Colonic mucosa (tissue), 4 donors: ENCODE measurements around the gene SLC25A48. TPM values are rescaled to one million over a fixed set of nuclear protein-coding genes. Genes with fewer than 3 reads are reported as not detected.
A peak's percentile ranks its signal among the peaks of the same experiment; 100 is the strongest.

ENCODE experiments used
- DNase-seq: peaks from one replicate; pipeline ENCODE4 v3.0.0-alpha.2; 2020
- H3K27ac ChIP-seq: fragments of 200-600 bp; one replicate; pipeline ENCODE4 v1.8.0; 2021
- H3K27me3 ChIP-seq: fragments of 200-600 bp; one replicate; pipeline ENCODE4 v1.8.0; 2021
- H3K36me3 ChIP-seq: fragments of 200-600 bp; one replicate; pipeline ENCODE4 v1.8.0; 2021
- H3K4me1 ChIP-seq: fragments of 200-600 bp; one replicate; pipeline ENCODE4 v1.8.0; 2021; ENCODE audit warnings: mild to moderate bottlenecking
- H3K4me3 ChIP-seq: fragments of 200-600 bp; one replicate; pipeline ENCODE4 v1.8.0; 2021
- H3K9ac ChIP-seq, 2 donors: one replicate each; pipeline ENCODE4 v1.7.0; 2013; ENCODE audit warnings: control low read depth in 2 of 2, low read depth in 2 of 2, low read length in 2 of 2
- H3K9me3 ChIP-seq: fragments of 200-600 bp; one replicate; pipeline ENCODE4 v1.8.0; 2021
- intact Hi-C: fragments of 100-400 bp; cut with DNase I; formaldehyde crosslinking; loops from one replicate; pipeline ENCODE4 v1.14.1; 2022
- total RNA-seq, 2 donors: library from RNA; stranded (reverse); fragmentation: NEBNext Ultra II Directional in 1 of 2; extraction: Animal tissue kit (Norgen Biotek cat#: 25700) in 1 of 2; gene quantifications; one replicate each; pipeline ENCODE4 v1.2.1, GENCODE V29; 2021
- TF ChIP-seq, protein P1 (sequence below): fragments of 200-600 bp; IDR thresholded peaks from one replicate; pipeline ENCODE4 v1.8.0; 2022; ENCODE audit warnings: antibody characterized with exemption, mild to moderate bottlenecking
- donor health status: healthy.
- donor health status: DM: no; HTN: no; CAD: no.
- donor health status: DM: no; HTN: no; CAD: no.

Gene SLC25A48
- total RNA-seq, 2 donors from 2014 or later, result 4.1 to 6.0 TPM

DNA sequence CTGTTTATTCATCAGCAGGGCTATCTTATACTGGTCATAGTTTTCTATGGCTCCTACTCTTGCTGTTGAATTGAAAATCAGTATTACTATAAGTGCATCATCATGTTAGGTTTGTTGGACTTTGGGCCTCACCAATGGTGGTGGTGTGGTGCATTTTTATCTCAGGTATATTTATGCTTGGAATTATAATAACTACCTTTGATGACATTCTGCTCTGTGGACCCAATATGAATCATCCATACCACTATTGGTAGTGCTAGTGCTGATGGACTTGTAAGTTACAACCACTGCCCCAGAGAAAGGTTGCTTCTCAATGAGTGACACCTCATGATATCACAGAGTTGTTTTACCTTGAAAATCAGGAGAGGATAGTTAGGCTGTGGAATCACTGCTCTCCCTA, 33.1 kb downstream of the SLC25A48 start:
- Histone ChIP-seq H3K36me3 (no peaks in the 10 kb centered on the region), H3K4me1 (peaks cover 5% of the 10 kb centered on the region), H3K27me3 (no peaks in the 10 kb centered on the region), H3K9ac (no peak overlapping the region), H3K9me3 (no peaks in the 10 kb centered on the region), H3K4me3 (no peak overlapping the region), H3K27ac (peak overlapping the region; percentile 81)
- no peak for DNase-seq
- TF ChIP-seq, protein P1, sequence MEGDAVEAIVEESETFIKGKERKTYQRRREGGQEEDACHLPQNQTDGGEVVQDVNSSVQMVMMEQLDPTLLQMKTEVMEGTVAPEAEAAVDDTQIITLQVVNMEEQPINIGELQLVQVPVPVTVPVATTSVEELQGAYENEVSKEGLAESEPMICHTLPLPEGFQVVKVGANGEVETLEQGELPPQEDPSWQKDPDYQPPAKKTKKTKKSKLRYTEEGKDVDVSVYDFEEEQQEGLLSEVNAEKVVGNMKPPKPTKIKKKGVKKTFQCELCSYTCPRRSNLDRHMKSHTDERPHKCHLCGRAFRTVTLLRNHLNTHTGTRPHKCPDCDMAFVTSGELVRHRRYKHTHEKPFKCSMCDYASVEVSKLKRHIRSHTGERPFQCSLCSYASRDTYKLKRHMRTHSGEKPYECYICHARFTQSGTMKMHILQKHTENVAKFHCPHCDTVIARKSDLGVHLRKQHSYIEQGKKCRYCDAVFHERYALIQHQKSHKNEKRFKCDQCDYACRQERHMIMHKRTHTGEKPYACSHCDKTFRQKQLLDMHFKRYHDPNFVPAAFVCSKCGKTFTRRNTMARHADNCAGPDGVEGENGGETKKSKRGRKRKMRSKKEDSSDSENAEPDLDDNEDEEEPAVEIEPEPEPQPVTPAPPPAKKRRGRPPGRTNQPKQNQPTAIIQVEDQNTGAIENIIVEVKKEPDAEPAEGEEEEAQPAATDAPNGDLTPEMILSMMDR, result no peak
- intact Hi-C loops, result no loop called here

DNA sequence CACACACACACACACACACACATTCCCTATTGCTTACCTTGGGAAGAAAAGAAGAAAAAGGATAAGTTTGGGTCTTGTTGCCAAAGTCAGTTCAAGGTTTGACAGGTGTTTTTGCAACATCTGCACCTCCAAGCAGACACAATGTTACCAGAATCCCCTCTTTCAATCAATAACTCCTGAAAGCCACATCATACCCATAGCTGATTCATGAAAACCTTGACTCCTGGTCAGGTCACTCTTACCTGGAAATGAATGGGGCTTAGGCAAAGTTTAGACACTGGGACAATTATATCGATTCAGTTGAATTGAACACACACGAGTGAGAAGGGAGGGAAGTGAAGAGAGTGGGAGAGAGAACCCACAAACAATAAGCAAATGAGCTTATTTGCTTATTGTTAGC, 34.2 kb downstream of the SLC25A48 start:
- intact Hi-C loops, result no loop called here
- TF ChIP-seq, protein P1, result no peak
- no peaks in the 10 kb centered on the region for H3K9me3 ChIP-seq
- no peak overlapping the region for H3K9ac ChIP-seq
- no peaks in the 10 kb centered on the region for H3K36me3 ChIP-seq
- DNase-seq, result no peak
- peak overlapping the region; percentile 81 for H3K27ac ChIP-seq
- H3K27me3 ChIP-seq, result no peaks in the 10 kb centered on the region
- H3K4me3 ChIP-seq, result no peak overlapping the region
- H3K4me1 ChIP-seq, result peaks cover 5% of the 10 kb centered on the region

DNA sequence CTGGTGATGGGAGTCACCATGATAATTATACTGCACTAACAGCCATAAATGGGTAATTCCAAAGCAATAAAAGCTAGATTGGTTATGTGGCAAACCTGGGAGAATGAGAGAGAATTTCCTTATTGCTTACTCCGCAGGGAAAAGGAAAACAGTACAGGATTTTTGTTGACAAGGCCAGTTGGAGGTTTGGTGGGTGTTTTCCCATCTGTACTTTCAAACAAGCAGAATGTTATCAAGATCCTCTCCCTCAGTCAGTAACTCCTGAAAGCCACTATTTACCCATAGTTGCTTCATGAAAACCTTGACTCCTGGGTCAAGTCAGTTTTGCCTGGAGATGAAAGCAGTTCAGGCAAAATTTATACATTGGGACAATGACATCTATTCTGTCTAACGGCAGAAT, 34.8 kb downstream of the SLC25A48 start:
- Histone ChIP-seq H3K27ac (peak overlapping the region; percentile 81), H3K9ac (no peak overlapping the region), H3K36me3 (no peaks in the 10 kb centered on the region), H3K4me1 (peaks cover 5% of the 10 kb centered on the region), H3K4me3 (no peak overlapping the region), H3K27me3 (no peaks in the 10 kb centered on the region), H3K9me3 (no peaks in the 10 kb centered on the region)
- TF ChIP-seq, protein P1, result no peak
- intact Hi-C loops, result no loop called here
- DNase-seq, result peak; percentile 53

DNA sequence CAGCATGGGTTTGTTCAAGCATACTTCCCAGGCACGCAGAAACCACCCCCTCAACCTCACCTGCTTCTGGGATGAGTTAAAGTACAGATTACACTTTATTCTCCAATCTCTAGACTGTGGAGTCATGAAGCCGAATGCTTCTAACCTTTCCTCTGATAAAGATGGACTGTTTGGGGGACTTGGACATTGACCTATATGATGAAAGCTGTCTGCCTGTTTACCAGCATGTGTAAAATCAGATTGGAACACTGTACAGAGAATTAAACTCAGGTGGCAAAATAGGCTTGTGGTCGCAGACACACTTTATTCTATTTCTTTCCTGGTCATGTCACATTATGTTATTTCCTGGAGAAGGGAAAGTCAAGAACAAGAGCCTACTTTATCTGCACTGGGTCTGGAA, 35.5 kb downstream of the SLC25A48 start:
- intact Hi-C loops, result no loop called here
- TF ChIP-seq, protein P1, result no peak
- Histone ChIP-seq H3K36me3 (no peaks in the 10 kb centered on the region), H3K27me3 (no peaks in the 10 kb centered on the region), H3K9me3 (no peaks in the 10 kb centered on the region), H3K4me1 (peaks cover 5% of the 10 kb centered on the region), H3K9ac (no peak overlapping the region), H3K27ac (peak overlapping the region; percentile 81), H3K4me3 (no peak overlapping the region)
- DNase-seq, result no peak

DNA sequence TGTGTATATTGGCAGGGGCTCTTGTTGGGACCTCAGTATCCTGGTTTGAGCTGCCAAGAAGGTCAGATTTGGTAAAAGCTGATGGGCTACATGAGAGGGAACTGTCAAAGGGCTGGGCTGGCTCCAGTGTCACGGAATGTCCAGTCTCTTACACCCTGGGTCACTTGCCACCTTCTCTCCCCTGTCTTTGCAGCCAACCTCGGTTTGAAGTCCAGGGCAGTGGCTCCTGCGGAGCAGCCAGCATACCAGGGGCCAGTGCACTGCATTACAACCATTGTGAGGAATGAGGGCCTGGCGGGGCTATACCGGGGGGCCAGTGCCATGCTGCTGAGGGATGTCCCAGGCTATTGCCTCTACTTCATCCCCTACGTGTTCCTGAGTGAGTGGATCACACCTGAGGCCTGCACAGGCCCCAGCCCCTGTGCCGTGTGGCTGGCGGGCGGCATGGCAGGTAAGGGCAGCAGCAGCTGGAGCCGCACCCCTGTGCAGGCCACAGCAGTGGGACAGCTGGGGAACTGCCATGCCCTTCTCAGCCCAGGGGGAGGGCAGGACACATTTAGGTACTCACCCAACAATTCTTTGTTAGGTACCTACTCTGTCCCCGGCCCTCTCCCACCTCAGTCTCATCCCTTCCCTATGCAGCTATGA, 36.9 kb downstream of the SLC25A48 start:
- H3K9me3 ChIP-seq, result no peaks in the 10 kb centered on the region

More for the DNA sequence above, 36.9 kb downstream of the SLC25A48 start:
- TF ChIP-seq, protein P1, result no peak
- Histone ChIP-seq H3K27me3 (no peaks in the 10 kb centered on the region), H3K4me1 (peaks cover 5% of the 10 kb centered on the region), H3K4me3 (no peak overlapping the region), H3K27ac (no peak overlapping the region), H3K36me3 (no peaks in the 10 kb centered on the region), H3K9ac (no peak overlapping the region)
- no peak for DNase-seq
- intact Hi-C loops, result no loop called here
